IPS-18c (cell line): ENCODE data around the gene DHX9.
"Not testable (repeated sequence)": the region's sequence is repeated elsewhere in the genome, so short reads cannot be mapped to it uniquely, and the experiment has no call there.

Experiments used
- H3K4me3 ChIP-seq: 2 replicates; pipeline ENCODE4 v1.7.0; 2013; ENCODE audit warnings: low read depth, mild to moderate bottlenecking, low read length, moderate library complexity; ENCODE audit not compliant: insufficient read depth
- H3K9me3 ChIP-seq: one replicate; pipeline ENCODE4 v1.6.1; 2013; ENCODE audit warnings: mild to moderate bottlenecking, low read length, moderate library complexity; ENCODE audit not compliant: control insufficient read depth, insufficient read depth

DHX9 gene

GRCh38 chr1:182869241-182869666 lies 30.1 kb downstream of the DHX9 start:
- H3K4me3 ChIP-seq = no peak overlapping the region
- H3K9me3 ChIP-seq = no peaks in the 10 kb centered on the region

DNA sequence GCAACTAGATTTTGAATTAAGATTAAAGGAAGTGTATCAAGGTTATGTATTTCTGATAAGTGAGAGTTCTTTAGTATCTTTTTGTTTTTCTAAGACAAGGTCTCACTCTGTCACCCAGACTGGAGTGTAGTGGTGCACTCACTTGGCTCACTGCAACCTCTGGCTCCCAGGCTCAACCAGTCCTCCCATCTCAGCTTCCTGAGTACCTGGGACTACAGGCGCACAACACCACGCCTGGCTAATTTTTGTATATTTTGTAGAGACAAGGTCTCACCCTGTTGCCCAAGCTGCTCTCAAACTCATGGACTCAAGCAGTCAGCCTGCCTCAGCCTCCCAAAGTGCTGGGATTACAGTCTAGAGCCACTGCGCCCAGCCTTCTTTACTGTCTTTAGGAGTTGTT lies 33.7 kb downstream of the DHX9 start:
- Histone ChIP-seq H3K9me3 (no peaks in the 10 kb centered on the region), H3K4me3 (no peak overlapping the region)

- no peak overlapping the region for H3K4me3 ChIP-seq
- H3K9me3 ChIP-seq = no peaks in the 10 kb centered on the region
Observed at GRCh38 chr1:182875889-182876288, 36.7 kb downstream of the DHX9 start.

DNA sequence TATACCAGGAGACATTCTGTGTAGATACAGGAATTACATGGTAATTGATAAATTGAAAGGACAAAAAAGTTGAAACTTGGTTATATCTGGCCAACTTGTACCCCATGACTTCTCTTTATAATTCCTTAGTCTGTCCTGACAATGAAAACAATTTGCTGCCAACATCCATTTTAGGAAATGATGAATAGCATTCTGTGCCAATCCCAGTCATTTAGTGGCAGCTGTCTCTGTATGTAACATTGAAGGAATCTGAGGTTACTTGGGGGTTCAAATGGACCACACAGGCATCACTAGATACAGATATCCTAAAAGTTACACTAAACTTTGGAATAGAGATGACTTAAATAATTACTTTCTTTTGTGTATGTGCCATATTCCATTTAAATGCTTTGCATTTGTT lies 38.2 kb downstream of the DHX9 start:
- Histone ChIP-seq H3K4me3 (no peak overlapping the region), H3K9me3 (no peaks in the 10 kb centered on the region)

DNA sequence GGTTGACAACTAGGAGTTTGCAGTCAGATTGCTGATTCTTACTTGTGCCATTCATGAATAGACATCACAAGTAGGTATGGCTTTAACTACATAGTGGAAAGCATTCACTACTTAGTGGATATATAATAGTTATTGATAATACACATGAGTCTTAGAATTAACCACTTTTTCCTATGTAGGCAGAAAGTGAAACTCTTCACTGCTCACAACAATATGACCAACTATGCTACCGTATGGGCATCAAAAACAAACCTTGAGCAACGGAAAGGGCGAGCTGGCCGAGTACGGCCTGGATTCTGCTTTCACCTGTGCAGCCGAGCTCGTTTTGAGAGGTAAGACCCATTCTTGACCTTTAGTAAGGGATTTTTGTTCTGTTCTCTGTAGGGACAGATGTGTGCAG lies 38.7 kb downstream of the DHX9 start:
- H3K9me3 ChIP-seq = no peaks in the 10 kb centered on the region
- H3K4me3 ChIP-seq = no peak overlapping the region

GRCh38 chr1:182884872-182885271 lies 45.7 kb downstream of the DHX9 start:
- Histone ChIP-seq H3K9me3 (no peaks in the 10 kb centered on the region), H3K4me3 (no peak overlapping the region)

DNA sequence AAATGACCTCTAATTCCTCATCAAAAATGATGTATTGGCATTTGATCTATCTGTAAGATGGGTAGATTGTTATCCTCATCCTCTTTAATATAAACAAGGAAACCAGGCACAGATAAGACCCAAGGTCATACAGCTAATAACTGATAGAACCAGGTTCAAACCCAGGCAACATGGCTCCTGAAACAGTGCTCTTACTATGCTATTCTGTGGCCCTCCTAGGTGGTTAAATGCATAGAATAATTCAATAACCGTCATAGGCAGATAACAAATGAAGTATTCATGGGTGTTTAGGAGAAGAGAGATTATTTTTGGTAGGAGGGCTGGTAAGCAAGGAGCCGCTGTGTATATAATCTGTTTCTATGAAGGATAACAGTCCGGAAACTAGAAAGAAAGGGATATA lies 46.4 kb downstream of the DHX9 start:
- Histone ChIP-seq H3K9me3 (no peaks in the 10 kb centered on the region), H3K4me3 (no peak overlapping the region)

DNA sequence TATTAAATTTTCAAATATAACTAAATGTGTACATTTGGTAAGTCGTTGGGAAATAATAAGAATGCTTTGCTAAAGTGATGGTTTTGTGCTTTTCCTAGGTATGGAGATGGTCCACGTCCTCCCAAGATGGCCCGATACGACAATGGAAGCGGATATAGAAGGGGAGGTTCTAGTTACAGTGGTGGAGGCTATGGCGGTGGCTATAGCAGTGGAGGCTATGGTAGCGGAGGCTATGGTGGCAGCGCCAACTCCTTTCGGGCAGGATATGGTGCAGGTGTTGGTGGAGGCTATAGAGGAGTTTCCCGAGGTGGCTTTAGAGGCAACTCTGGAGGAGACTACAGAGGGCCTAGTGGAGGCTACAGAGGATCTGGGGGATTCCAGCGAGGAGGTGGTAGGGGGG lies 47.8 kb downstream of the DHX9 start:
- Histone ChIP-seq H3K4me3 (no peak overlapping the region), H3K9me3 (no peaks in the 10 kb centered on the region)

DNA sequence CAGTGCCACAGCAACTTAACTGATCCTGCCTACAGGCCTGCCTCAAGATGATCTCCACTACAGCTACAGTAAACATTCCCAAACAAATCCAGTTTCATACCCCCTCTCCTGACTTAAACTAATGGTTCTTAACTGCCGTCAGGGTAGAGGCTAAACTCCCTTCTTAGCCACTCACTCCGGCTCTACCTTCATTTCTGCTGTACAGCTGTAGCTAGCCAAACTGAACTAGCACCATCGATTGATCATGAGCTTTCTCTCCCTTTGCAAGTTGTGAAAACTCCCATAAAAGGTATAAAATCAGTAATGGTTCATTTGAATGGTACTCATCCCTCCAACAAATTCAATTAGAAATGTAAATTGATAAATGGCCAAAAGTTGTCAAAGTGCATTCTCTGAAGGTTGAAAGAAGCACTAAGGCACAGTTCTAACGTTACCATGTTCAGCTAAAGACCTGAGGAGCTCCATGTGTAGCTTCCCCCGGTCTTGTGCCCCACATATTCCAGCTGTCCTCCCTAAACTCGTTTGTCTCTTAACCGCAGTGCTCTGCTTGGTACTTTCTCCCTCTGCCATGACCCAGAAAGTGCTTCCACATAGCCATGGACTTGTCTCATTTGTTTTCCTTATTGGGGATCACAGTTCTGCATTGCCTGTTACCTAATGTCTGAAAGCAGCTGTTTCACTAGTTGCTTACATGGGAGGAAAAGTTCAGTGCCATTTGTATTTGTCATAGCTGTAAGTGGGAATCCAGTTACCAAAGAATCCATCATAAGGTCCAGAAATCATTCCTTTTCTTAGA lies 49.8 kb downstream of the DHX9 start:
- H3K4me3 ChIP-seq = no peak overlapping the region

DNA sequence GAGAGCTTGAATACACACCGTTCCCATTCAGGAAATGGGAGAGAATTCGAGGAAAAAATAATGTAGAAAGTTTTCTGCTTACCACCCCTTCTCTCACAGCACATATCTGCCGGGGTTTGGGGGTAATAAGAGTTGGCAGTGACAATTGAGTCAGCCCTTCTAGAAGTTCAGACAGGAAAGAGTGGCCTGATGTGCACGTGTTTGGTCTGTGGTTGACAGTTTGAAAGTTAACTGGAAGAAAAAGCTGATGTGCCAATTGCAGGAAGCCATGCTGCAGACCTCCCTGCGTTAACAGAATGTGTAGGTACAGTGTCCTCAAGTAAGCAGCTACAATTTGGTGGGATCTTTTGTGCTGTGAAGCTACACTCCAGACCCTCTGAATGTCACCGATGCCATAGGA lies 50.9 kb downstream of the DHX9 start:
- H3K4me3 ChIP-seq = no peak overlapping the region
- H3K9me3 ChIP-seq = no peaks in the 10 kb centered on the region

More for the DNA sequence above, 49.8 kb downstream of the DHX9 start:
- H3K9me3 ChIP-seq = no peaks in the 10 kb centered on the region

DNA sequence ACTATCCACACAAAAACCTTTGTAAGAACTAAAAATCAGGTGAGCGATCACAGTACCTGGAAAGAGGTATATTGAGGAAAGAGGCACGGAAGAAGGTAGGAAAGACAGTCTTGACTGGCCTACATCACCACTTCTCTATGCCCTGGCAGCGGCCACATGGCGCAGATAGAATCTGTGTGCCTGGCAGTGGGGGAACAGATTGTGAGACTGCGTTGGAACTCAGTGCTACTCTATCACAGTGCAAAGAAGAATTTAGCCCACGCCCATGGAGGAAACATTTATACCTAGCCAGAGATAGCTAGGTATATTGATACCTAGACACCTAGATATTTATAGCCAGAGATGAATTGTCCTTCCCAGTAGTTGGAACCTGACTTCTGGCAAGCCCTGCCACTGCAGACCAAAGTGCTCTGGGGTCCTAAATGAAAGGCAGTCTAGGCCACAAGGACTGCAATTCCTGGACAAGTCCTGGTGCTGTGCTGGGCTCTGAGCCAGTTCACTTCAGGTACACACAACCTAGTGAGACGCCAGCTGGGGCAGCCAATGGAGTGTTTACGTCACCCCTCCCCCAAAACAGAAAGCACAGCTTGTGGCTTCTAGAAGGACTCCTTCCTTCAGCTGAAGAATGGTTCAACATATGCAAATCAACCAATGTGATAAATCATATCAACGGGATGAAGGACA lies 51.9 kb downstream of the DHX9 start:
- Histone ChIP-seq H3K9me3 (no peaks in the 10 kb centered on the region), H3K4me3 (no peak overlapping the region)

DNA sequence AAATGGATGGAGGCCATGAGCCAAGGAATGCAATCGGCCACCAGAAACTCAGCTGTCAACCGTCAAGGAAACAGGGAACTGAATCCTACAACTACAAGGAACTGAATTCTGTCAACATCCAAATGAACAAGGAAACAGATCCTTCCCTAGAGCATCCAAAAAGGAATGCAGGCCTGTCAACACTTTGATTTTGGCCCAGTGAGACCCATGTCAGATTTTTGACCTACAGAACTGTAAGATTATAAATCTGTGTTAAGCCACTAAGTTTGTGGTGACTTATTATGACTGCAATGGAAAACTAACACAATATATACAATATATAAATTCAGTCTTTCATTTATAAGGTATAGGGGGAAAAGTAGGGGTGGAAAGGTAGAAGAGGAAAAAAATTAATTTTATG lies 58.5 kb downstream of the DHX9 start:
- H3K9me3 ChIP-seq = peaks cover 2% of the 10 kb centered on the region

DNA sequence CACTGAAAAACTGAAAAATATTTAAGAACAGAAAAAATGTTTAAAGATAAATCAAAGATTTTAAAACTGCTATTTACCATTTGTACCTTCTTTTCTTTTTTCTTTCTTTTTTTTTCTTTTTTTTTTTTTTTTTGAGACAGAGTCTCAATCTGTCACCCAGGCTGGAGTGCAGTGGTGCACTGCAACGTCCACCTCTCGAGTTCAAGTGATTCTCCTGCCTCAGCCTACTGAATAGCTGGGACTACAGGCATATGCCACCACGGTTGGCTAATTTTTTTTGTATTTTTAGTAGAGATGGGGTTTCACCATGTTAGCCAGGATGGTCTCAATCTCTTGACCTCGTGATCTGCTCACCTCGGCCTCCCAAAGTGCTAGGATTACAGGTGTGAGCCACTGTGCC lies 62.8 kb downstream of the DHX9 start:
- H3K9me3 ChIP-seq, H3K4me3 ChIP-seq: not testable (repeated sequence)

More for the DNA sequence above, 58.5 kb downstream of the DHX9 start:
- H3K4me3 ChIP-seq = no peak overlapping the region

GRCh38 chr1:182905321-182905720 lies 66.2 kb downstream of the DHX9 start:
- no peak overlapping the region for H3K4me3 ChIP-seq
- peaks cover 2% of the 10 kb centered on the region for H3K9me3 ChIP-seq

DNA sequence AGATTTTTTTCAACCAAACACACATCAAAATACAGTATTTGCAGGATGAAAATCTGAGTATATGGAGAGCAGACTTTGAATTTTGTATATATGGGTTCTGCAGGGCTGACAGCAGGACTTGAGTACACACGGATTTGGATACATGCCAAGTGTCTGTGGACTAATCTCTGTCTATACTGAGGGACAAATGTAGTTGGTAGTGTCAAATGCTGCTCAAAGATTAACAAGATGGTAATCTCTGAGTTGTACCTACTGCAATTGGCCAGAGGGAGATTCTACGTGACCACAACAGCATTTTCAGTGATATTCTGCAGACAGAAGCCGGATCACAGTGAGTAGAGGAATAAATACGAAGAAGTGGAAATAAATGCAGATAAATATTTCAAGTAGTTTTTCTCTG lies 70.4 kb downstream of the DHX9 start:
- no peak overlapping the region for H3K4me3 ChIP-seq

DNA sequence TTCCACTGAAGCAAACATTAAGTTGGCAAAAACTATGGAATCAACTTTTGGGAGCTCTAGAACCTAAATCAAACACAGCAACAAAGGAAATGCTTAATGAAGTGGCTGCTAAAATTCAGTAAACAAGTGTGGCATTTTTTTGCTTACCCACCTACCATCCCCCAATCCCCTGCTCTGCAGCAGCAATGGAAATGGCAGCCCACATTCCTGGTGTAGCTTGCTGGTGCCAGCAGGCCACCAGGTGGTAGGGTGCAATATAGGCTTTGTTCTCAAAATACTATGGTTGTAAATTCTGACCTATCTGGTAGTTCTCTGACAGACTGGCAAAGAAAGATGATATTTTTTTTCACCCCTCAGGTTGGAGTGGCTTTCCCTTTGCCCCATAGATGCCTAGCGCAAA lies 71.0 kb downstream of the DHX9 start:
- H3K9me3 ChIP-seq = no peaks in the 10 kb centered on the region

More for the DNA sequence above, 70.4 kb downstream of the DHX9 start:
- H3K9me3 ChIP-seq = no peaks in the 10 kb centered on the region

DNA sequence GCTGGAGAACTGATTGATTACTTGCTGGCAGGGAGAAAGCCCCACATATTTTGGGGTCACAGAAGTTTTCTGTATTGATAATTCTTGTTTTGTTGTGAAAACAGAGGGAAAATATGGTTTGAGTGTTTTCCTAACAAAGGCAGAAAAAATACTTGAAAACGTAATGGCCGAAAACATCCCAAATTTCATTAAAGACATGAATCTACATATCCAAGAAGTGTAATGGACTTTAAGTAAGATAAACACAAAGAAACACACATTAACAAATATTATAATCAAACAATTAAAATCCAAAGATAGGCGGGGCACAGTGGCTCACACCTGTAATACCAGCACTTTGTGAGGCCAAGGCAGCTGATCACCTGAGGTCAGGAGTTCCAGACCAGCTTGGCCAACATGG lies 74.3 kb downstream of the DHX9 start:
- H3K4me3 ChIP-seq = no peak overlapping the region
- no peaks in the 10 kb centered on the region for H3K9me3 ChIP-seq

More for the DNA sequence above, 71.0 kb downstream of the DHX9 start:
- H3K4me3 ChIP-seq = no peak overlapping the region

GRCh38 chr1:182917378-182917777 lies 78.2 kb downstream of the DHX9 start:
- H3K4me3 ChIP-seq = no peak overlapping the region
- H3K9me3 ChIP-seq = no peaks in the 10 kb centered on the region
